BLaER1 treated with 17β-estradiol and CSF1 and Interleukin-3, amounts not matched to agents 10 nM and 100 nM (cell line): ENCODE data around the gene RPS29.

Experiments
- H3K27ac ChIP-seq, 11 experiments: shearing (Covaris generic); formaldehyde crosslinking; 2 replicates each; pipeline ENCODE4 v1.8.1; 2022
- H3K27me3 ChIP-seq, 11 experiments: shearing (Covaris generic); formaldehyde crosslinking; 2 replicates each; pipeline ENCODE4 v1.8.1; 2022
- H3K36me3 ChIP-seq, 11 experiments: shearing (Covaris generic); formaldehyde crosslinking; 2 replicates each; pipeline ENCODE4 v1.8.1; 2022
- H3K4me1 ChIP-seq, 10 experiments: shearing (Covaris generic); formaldehyde crosslinking; 2 replicates each; pipeline ENCODE4 v1.8.1; 2022
- H3K4me2 ChIP-seq, 11 experiments: shearing (Covaris generic); formaldehyde crosslinking; 2 replicates each; pipeline ENCODE4 v1.8.1; 2022
- H3K4me3 ChIP-seq, 10 experiments: shearing (Covaris generic); formaldehyde crosslinking; 2 replicates each; pipeline ENCODE4 v1.8.1; 2022
- H3K9ac ChIP-seq, 11 experiments: shearing (Covaris generic); formaldehyde crosslinking; 2 replicates each; pipeline ENCODE4 v1.8.1; 2022
- H3K9me3 ChIP-seq, 11 experiments: shearing (Covaris generic); formaldehyde crosslinking; replicated peaks in 1 of 11; 2 replicates each; pipeline ENCODE4 v1.8.1; 2022
- H4K20me1 ChIP-seq, 11 experiments: shearing (Covaris generic); formaldehyde crosslinking; 2 replicates each; pipeline ENCODE4 v1.8.1; 2022
- Cebpa-rat ChIP-seq, 11 experiments: shearing (Covaris generic); IDR thresholded peaks; 2 replicates each; pipeline ENCODE4 v1.8.1; 2022

Gene RPS29

GRCh38 chr14:49545716-49546115, 40.5 kb downstream of the RPS29 start:
- Histone ChIP-seq H3K36me3 (peaks cover 0 to 13% (median 4%) of the 10 kb centered on the region in 11 experiments; a peak in 5 of 22 replicates), H3K9me3 (peaks cover 13 to 25% (median 20%) of the 10 kb centered on the region in 11 experiments), H4K20me1 (no peaks in the 10 kb centered on the region), H3K27ac (no peak overlapping the region), H3K4me1 (no peaks in the 10 kb centered on the region), H3K27me3 (no peaks in the 10 kb centered on the region), H3K9ac (no peak overlapping the region), H3K4me2 (no peak overlapping the region), H3K4me3 (no peak overlapping the region)
- TF ChIP-seq Cebpa-rat (IDR thresholded peaks at IDR 0.05) = no peak

DNA sequence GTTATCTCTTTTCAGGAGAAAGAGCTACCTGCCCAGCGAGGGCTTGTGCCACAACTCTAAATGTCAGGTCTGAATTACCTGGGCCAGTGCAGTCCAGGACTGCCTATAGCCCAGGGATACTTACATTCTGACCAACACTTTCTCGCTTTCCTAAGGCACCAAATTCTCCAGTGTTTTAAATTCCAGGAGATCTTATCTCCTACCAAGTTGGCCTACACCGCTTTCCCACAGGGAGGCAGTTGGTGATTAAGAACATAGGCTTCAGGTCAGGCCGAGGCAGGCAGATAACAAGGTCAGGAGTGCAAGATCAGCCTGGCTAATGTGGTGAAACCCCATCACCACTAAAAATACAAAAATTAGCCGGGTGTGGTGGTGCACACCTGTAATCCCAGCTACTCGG, 41.1 kb downstream of the RPS29 start:
- peaks cover 20 to 31% (median 26%) of the 10 kb centered on the region in 11 experiments for H3K9me3 ChIP-seq
- no peak for TF ChIP-seq Cebpa-rat (IDR thresholded peaks at IDR 0.05)
- no peak overlapping the region for H3K4me3 ChIP-seq
- no peak overlapping the region for H3K27ac ChIP-seq
- H3K36me3 ChIP-seq = peaks cover 0 to 16% (median 6%) of the 10 kb centered on the region in 11 experiments; a peak in 5 of 22 replicates
- H3K4me2 ChIP-seq = no peak overlapping the region
- H3K27me3 ChIP-seq = no peaks in the 10 kb centered on the region
- H3K4me1 ChIP-seq = no peaks in the 10 kb centered on the region
- H3K9ac ChIP-seq = no peak overlapping the region
- no peaks in the 10 kb centered on the region for H4K20me1 ChIP-seq

- H4K20me1 ChIP-seq = no peaks in the 10 kb centered on the region
- H3K27me3 ChIP-seq = no peaks in the 10 kb centered on the region
- peak overlapping the region in 1 of 10 experiments; percentile 7; a peak in 1 of 20 replicates for H3K4me3 ChIP-seq
- H3K27ac ChIP-seq = no peak overlapping the region
- H3K9me3 ChIP-seq = peaks cover 22 to 33% (median 26%) of the 10 kb centered on the region in 11 experiments
- no peak overlapping the region for H3K9ac ChIP-seq
- H3K36me3 ChIP-seq = peaks cover 0 to 16% (median 6%) of the 10 kb centered on the region in 11 experiments; a peak in 5 of 22 replicates
- H3K4me2 ChIP-seq = no peak overlapping the region
- H3K4me1 ChIP-seq = no peaks in the 10 kb centered on the region
- no peak for TF ChIP-seq Cebpa-rat (IDR thresholded peaks at IDR 0.05)
Observed at GRCh38 chr14:49541049-49541448, 45.1 kb downstream of the RPS29 start.

DNA sequence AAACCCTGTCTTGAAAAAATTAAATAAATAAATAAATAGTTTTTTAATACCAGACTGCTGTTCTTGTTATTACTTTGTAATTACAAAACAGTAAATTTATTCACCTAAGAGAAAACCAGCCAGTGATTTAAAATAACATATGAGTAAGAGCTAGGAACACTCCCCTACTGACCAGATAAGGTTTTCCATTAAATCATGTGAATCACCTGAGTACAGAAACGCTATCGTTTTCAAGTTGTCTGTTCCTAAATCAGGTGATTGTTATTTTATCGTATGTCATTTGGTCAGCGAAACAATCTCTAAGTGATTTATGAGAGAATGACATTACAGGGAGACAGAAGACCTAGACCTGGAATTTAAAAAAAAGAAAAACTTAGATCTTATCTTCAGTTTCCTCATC, 47.3 kb downstream of the RPS29 start:
- Histone ChIP-seq H3K4me3 (no peak overlapping the region), H3K27me3 (no peaks in the 10 kb centered on the region), H3K4me1 (no peaks in the 10 kb centered on the region), H3K27ac (no peak overlapping the region), H3K4me2 (no peak overlapping the region), H4K20me1 (no peaks in the 10 kb centered on the region), H3K9ac (no peak overlapping the region), H3K36me3 (peaks cover 0 to 16% (median 6%) of the 10 kb centered on the region in 11 experiments; a peak in 5 of 22 replicates), H3K9me3 (peaks cover 23 to 33% (median 28%) of the 10 kb centered on the region in 11 experiments)
- no peak for TF ChIP-seq Cebpa-rat (IDR thresholded peaks at IDR 0.05)
